Iris pigment epithelial cell (primary cell): ENCODE measurements around the gene AP1S1.
"Not testable (repeated sequence)": the region's sequence is repeated elsewhere in the genome, so short reads cannot be mapped to it uniquely, and the experiment has no call there.

Experiments
- DNase-seq: peaks from one replicate; pipeline ENCODE4 v3.0.0-alpha.2; 2011; ENCODE audit warnings: low read depth

The AP1S1 gene

GRCh38 chr7:101153969-101154692 is at the start of gene AP1S1:
Gene AP1S1, plus strand, starts transcription at chr7:101154476. Its CDS starts 39 bp downstream, at chr7:101154515.
- peak; percentile 93 for DNase-seq

- DNase-seq: no peak
Measured at GRCh38 chr7:101104799-101105198, 49.5 kb upstream of the AP1S1 start.

- DNase-seq: not testable (repeated sequence)
Measured at GRCh38 chr7:101105248-101105647, 49.0 kb upstream of the AP1S1 start.

GRCh38 chr7:101106386-101106785 is 47.9 kb upstream of the AP1S1 start:
- no peak for DNase-seq

- DNase-seq: peak; percentile 84
Measured at GRCh38 chr7:101108330-101108857, 45.9 kb upstream of the AP1S1 start.

- peak; percentile 31 for DNase-seq
Measured at GRCh38 chr7:101108961-101109360, 45.3 kb upstream of the AP1S1 start.

GRCh38 chr7:101109368-101109767 is 44.9 kb upstream of the AP1S1 start:
- DNase-seq: no peak

GRCh38 chr7:101111261-101111660 is 43.0 kb upstream of the AP1S1 start:
- no peak for DNase-seq

GRCh38 chr7:101112233-101112632 is 42.0 kb upstream of the AP1S1 start:
- peak; percentile 96 for DNase-seq

- DNase-seq: not testable (repeated sequence)
Measured at GRCh38 chr7:101113140-101113539, 41.1 kb upstream of the AP1S1 start.

GRCh38 chr7:101113836-101114235 is 40.4 kb upstream of the AP1S1 start:
- no peak for DNase-seq

GRCh38 chr7:101114492-101114891 is 39.8 kb upstream of the AP1S1 start:
- peak; percentile 75 for DNase-seq

GRCh38 chr7:101115215-101115614 is 39.1 kb upstream of the AP1S1 start:
- no peak for DNase-seq

GRCh38 chr7:101116898-101117297 is 37.4 kb upstream of the AP1S1 start:
- DNase-seq: peak; percentile 53

GRCh38 chr7:101118856-101119255 is 35.4 kb upstream of the AP1S1 start:
- no peak for DNase-seq

- DNase-seq: peak; percentile 79
Measured at GRCh38 chr7:101119876-101120275, 34.4 kb upstream of the AP1S1 start.

GRCh38 chr7:101120315-101120714 is 34.0 kb upstream of the AP1S1 start:
- peak; percentile 21 for DNase-seq

- not testable (repeated sequence) for DNase-seq
Measured at GRCh38 chr7:101121631-101121990, 32.7 kb upstream of the AP1S1 start.

- peak; percentile 94 for DNase-seq
Measured at GRCh38 chr7:101121991-101122932, 32.0 kb upstream of the AP1S1 start.

GRCh38 chr7:101122933-101123702 is 31.2 kb upstream of the AP1S1 start:
- DNase-seq: no peak

GRCh38 chr7:101123703-101124068 is 30.6 kb upstream of the AP1S1 start:
- no peak for DNase-seq
